Prostate gland (tissue), 2 donors: Measurements from ENCODE around the gene GNG2.

Source experiments
- CTCF ChIP-seq, 4 experiments: fragments of 200-600 bp in 2 of 4; fragments of 450-650 bp in 2 of 4; sonication (generic) in 2 of 4; IDR thresholded peaks; 1 replicate in 3 of 4; 2 replicates in 1 of 4; pipeline ENCODE4 v1.5.1; 2016 to 2019; ENCODE audit warnings: antibody characterized with exemption in 4 of 4, mild to moderate bottlenecking in 2 of 4, moderate library complexity in 2 of 4
- POLR2A ChIP-seq: fragments of 450-650 bp; IDR thresholded peaks from one replicate; pipeline ENCODE4 v1.6.1; 2016; ENCODE audit warnings: antibody characterized with exemption, mild to moderate bottlenecking

- TF ChIP-seq POLR2A: no peak
- TF ChIP-seq CTCF (IDR thresholded peaks at IDR 0.05): no peak
Observed at GRCh38 chr14:51821822-51822221, 38.6 kb upstream of the GNG2 start.
